Measurements from ENCODE around the gene USP36.

DNA sequence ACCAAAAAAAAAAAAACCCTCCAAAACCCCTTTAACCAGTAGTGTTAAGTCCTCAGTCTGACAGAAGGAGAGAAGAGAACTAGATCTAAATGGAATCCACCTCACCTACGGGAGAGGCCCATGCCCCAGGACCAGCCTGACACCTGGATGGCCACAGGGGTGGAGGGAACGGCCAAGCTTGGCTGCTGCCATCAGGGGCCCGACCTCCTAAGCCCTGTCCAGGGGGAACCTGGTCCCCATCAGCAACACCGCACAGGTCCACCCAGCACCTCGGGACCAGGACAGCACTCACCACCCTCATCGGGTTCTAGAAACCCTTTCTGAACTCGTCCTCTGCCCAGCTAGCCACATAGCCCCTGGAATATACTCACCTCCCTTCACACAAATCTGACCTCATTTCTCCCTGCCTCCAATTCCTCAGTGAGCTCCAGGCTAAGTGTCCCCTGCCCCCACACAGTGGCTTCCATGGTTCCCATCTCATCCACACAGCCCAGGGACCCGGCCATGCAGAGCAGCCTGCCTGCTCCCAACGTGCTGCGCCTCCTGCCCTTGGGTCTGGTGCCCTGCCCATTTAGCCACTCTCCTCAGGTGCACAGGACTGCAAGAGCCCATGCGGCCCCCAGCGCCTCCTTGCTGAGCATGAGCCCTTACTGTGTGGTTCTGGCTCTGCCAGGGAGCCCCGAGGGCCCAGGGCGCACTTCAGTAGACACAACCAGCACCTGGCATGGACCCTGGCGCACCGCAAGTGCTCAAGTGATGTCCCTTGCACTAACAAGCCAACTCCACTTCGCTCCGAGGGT lies 40.3 kb downstream of the USP36 start:
- TF ChIP-seq, protein P1, sequence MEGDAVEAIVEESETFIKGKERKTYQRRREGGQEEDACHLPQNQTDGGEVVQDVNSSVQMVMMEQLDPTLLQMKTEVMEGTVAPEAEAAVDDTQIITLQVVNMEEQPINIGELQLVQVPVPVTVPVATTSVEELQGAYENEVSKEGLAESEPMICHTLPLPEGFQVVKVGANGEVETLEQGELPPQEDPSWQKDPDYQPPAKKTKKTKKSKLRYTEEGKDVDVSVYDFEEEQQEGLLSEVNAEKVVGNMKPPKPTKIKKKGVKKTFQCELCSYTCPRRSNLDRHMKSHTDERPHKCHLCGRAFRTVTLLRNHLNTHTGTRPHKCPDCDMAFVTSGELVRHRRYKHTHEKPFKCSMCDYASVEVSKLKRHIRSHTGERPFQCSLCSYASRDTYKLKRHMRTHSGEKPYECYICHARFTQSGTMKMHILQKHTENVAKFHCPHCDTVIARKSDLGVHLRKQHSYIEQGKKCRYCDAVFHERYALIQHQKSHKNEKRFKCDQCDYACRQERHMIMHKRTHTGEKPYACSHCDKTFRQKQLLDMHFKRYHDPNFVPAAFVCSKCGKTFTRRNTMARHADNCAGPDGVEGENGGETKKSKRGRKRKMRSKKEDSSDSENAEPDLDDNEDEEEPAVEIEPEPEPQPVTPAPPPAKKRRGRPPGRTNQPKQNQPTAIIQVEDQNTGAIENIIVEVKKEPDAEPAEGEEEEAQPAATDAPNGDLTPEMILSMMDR (conservative IDR thresholded peaks at IDR 0.05; ENCODE audit: low read length): no peak
- TF ChIP-seq EZH2phosphoT487 (IDR thresholded peaks at IDR 0.05; ENCODE audit: borderline replicate concordance): no peak

Measured in Loucy (cell line).